ENCODE measurements around the gene NRDC. TPM values are rescaled to one million over a fixed set of nuclear protein-coding genes. Genes with fewer than 3 reads are reported as not detected.

NRDC gene
- total RNA-seq, 1 experiment from 2014 or later = 147 TPM

DNA sequence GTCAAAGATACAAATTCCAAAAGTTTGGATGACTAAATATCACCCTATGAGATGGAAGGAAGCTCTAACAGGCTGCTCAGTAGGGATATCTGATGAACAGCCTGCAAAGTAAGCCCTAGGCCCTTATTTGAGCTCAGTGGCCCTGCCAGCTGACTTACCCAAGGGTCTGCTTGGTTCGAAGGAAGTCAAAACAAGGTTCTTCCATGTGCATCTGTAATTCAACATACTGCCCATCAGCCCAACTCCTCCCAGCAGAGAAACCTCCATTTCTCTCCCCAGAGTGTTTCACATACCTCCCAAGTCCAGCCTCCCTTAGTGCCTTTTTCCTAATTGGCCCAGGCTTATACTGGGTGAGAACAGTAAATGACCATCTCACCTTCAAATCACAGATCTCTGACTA, 86.6 kb downstream of the NRDC start:
- Histone ChIP-seq H3K56ac (ENCODE audit: insufficient read length, low read depth, low read length) (no peak overlapping the region), H3K14ac (ENCODE audit: insufficient read depth, low read length) (no peak overlapping the region), H3K9me3 (ENCODE audit: control insufficient read depth, low read depth, low read length) (no peaks in the 10 kb centered on the region), H3K9ac (ENCODE audit: extremely low read depth, insufficient read length, low read length) (no peak overlapping the region), H3K23me2 (ENCODE audit: insufficient read length, low read depth, low read length, poor library complexity, severe bottlenecking) (no peaks in the 10 kb centered on the region), H2AK5ac (ENCODE audit: insufficient read length, low read length) (no peak overlapping the region), H4K20me1 (ENCODE audit: control insufficient read depth, insufficient read depth, insufficient read length) (no peaks in the 10 kb centered on the region), H3K79me1 (ENCODE audit: insufficient read depth, low read depth, low read length, poor library complexity, severe bottlenecking) (no peaks in the 10 kb centered on the region), H2AFZ (ENCODE audit: low read length) (no peak overlapping the region), H3K4me1 (ENCODE audit: insufficient read depth, low read length) (no peaks in the 10 kb centered on the region), H2BK15ac (ENCODE audit: low read depth, low read length) (no peak overlapping the region), H3K4me2 (ENCODE audit: insufficient read depth, insufficient read length, low read length) (no peak overlapping the region), H3T11ph (ENCODE audit: low read length) (no peak overlapping the region), H4K8ac (replicated peaks; ENCODE audit: insufficient read length, low read depth, low read length) (no peak overlapping the region), H2BK20ac (ENCODE audit: low read depth, low read length, poor library complexity, severe bottlenecking) (no peak overlapping the region), H3K18ac (ENCODE audit: insufficient read length, low read depth, low read length) (no peak overlapping the region), H3K27ac (ENCODE audit: insufficient read length, low read depth, low read length) (no peak overlapping the region), H3K79me2 (ENCODE audit: insufficient read depth, low read length) (no peaks in the 10 kb centered on the region), H3K27me3 (ENCODE audit: insufficient read depth, low read length) (no peaks in the 10 kb centered on the region), H3K23ac (ENCODE audit: insufficient read length, low read depth, low read length) (no peak overlapping the region), H2BK5ac (ENCODE audit: insufficient read length, low read length) (no peak overlapping the region), H4K5ac (ENCODE audit: insufficient read length, low read depth, low read length) (no peak overlapping the region), H2BK12ac (ENCODE audit: insufficient read length, low read depth, low read length) (no peak overlapping the region), H4K91ac (ENCODE audit: insufficient read length, low read depth, low read length) (no peak overlapping the region), H3K4ac (ENCODE audit: low read depth, low read length) (no peak overlapping the region), H2BK120ac (ENCODE audit: low read depth, low read length, poor library complexity, severe bottlenecking) (no peak overlapping the region)
- no peaks in the 10 kb centered on the region for H3K9me3 Mint-ChIP-seq
- TF ChIP-seq CTCF (conservative IDR thresholded peaks at IDR 0.05) = no peak
- DNase-seq = no peak
- no peaks in the 10 kb centered on the region for H3K27me3 Mint-ChIP-seq (ENCODE audit: low read depth)
- H3K36me3 Mint-ChIP-seq (ENCODE audit: insufficient read depth in 1 of 3, low read depth in 3 of 3) = peaks cover 36 to 84% (median 73%) of the 10 kb centered on the region in 3 experiments; a peak in 6 of 7 replicates
- no CpG with 5 or more reads among the region's 1 CpG for WGBS (ENCODE audit: extremely low coverage, insufficient read length, low lambda C conversion rate)
- peak overlapping the region in 1 of 3 experiments; percentile 60; a peak in 2 of 7 replicates for H3K27ac Mint-ChIP-seq
- no peak overlapping the region for H3K4me3 Mint-ChIP-seq
- no peaks in the 10 kb centered on the region for H3K4me1 Mint-ChIP-seq

Measured in H9 (cell line).